Measurements from ENCODE around the gene ABI2. TPM values are rescaled to one million over a fixed set of nuclear protein-coding genes. Genes with fewer than 3 reads are reported as not detected.
"Not testable (repeated sequence)": the region's sequence is repeated elsewhere in the genome, so short reads cannot be mapped to it uniquely, and the experiment has no call there.

ABI2 gene
- total RNA-seq (2012; rRNA removed): 27.9 and 28.2 TPM in 2 replicates

DNA sequence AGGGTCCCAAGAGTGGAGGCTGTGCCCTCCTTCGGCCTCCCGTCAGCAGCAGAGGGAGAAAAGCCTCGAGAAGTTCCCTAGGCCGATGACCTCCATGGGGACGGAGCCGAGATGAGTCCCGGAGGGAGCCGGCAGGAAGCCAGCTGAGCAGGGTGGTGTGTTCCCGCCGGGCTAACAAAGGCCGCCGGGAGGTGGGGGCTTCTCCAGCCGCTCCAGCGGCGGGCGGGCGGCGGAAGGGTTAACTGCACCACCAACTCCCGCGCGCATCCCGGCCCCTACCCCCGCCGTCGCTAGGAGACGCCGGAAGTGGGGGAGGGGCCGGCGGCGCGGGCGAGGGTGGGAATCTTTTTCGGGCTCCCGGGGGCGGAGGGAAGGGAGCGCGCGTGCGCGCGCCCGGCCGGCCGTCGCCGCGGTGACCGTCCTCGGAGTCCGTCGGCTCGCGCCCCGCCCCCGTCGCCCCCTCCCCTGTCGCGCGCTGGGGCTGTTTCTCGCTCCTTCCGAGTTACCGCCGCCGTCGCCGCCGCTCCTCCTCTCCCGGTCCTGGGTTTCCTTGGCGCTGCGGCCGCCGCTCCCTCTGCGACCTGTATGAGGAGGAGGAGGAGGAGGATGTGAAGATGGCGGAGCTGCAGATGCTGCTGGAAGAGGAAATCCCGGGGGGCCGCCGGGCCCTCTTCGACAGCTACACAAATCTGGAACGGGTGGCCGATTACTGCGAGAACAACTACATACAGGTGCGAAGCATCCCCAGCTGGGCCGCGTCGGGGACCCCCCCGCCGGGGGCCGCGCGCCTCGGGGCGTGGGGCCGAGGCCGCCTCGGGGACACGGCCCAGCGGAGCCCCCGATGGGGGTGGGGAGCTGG lies at the start of gene ABI2:
ABI2 (plus strand) TSS at position 494 of the 859 bp plus-strand sequence; CDS start at position 615, 121 bp downstream.
- H3K4me2 ChIP-seq (ENCODE audit: low read length): peak within 1 kb of the TSS; percentile 92
- H3K27me3 ChIP-seq (ENCODE audit: control insufficient read depth, insufficient read depth, low read length): no peaks in the 10 kb centered on the region
- peak within 1 kb of the TSS; percentile 99 for H3K4me3 ChIP-seq (ENCODE audit: low read length)
- H3K36me3 ChIP-seq (ENCODE audit: insufficient read depth, low read length): no peaks in the 10 kb centered on the region
- no peaks in the 10 kb centered on the region for H3K9me3 ChIP-seq (replicated peaks; ENCODE audit: low read length)
- H3K9ac ChIP-seq (ENCODE audit: low read depth, low read length): peak within 1 kb of the TSS; percentile 95
- H3K4me1 ChIP-seq (ENCODE audit: control insufficient read depth, insufficient read depth, low read length): peaks cover 18% of the 10 kb centered on the region

DNA sequence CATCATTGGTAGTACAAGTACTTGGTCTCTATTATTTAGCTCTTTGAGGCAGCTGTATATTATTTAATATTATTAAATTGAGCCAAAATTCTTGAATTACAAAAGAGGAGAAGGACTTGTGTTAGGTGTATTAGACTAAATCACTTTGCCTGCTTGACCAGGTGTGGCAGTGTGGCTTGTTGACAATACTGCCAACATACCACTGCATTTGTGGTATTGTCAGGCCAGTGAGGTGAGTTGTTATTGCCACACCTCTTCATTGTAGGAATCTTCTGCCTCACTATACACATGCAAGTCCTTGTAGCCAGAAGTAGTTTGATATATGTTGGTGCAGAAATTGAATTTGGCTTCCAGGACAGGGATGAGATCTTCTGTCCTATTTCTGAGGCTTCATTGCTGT lies 48.9 kb upstream of the ABI2 start:
- H3K27me3 ChIP-seq (ENCODE audit: control insufficient read depth, insufficient read depth, low read length): no peaks in the 10 kb centered on the region
- no peak overlapping the region for H3K9ac ChIP-seq (ENCODE audit: low read depth, low read length)
- no peak overlapping the region for H3K4me2 ChIP-seq (ENCODE audit: low read length)
- peaks cover 14% of the 10 kb centered on the region for H3K4me1 ChIP-seq (ENCODE audit: control insufficient read depth, insufficient read depth, low read length)
- H3K4me3 ChIP-seq (ENCODE audit: low read length): no peak overlapping the region
- H3K9me3 ChIP-seq (replicated peaks; ENCODE audit: low read length): no peaks in the 10 kb centered on the region
- H3K36me3 ChIP-seq (ENCODE audit: insufficient read depth, low read length): peaks cover 67% of the 10 kb centered on the region

GRCh38 chr2:203280428-203281064 lies 47.6 kb upstream of the ABI2 start:
- Histone ChIP-seq H3K4me3 (ENCODE audit: low read length) (no peak overlapping the region), H3K36me3 (ENCODE audit: insufficient read depth, low read length) (peaks cover 69% of the 10 kb centered on the region), H3K9ac (ENCODE audit: low read depth, low read length) (no peak overlapping the region), H3K4me1 (ENCODE audit: control insufficient read depth, insufficient read depth, low read length) (peaks cover 14% of the 10 kb centered on the region), H3K4me2 (ENCODE audit: low read length) (no peak overlapping the region), H3K9me3 (replicated peaks; ENCODE audit: low read length) (no peaks in the 10 kb centered on the region), H3K27me3 (ENCODE audit: control insufficient read depth, insufficient read depth, low read length) (no peaks in the 10 kb centered on the region)

DNA sequence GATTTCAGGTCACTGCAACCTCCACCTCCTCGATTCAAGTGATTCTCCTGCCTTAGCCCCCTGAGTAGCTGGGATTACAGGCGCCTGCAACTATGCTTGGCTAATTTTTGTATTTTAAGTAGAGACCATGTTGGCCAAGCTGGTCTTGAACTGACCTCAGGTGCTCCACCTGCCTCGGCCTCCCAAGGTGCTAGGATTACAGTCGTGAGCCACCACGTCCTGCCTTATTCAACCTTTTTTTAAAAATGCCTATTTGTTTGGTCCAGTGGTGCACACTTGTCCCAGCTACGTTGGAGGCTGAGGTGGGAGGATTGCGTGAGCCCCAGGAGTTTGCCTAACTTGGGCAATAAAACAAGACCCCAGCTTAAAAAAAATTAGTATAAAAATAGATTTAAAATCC lies 46.1 kb upstream of the ABI2 start:
- no peak overlapping the region for H3K4me2 ChIP-seq (ENCODE audit: low read length)
- H3K9ac ChIP-seq (ENCODE audit: low read depth, low read length): no peak overlapping the region
- peaks cover 14% of the 10 kb centered on the region for H3K4me1 ChIP-seq (ENCODE audit: control insufficient read depth, insufficient read depth, low read length)
- H3K27me3 ChIP-seq (ENCODE audit: control insufficient read depth, insufficient read depth, low read length): no peaks in the 10 kb centered on the region
- H3K36me3 ChIP-seq (ENCODE audit: insufficient read depth, low read length): peaks cover 74% of the 10 kb centered on the region
- no peak overlapping the region for H3K4me3 ChIP-seq (ENCODE audit: low read length)
- H3K9me3 ChIP-seq (replicated peaks; ENCODE audit: low read length): no peaks in the 10 kb centered on the region

DNA sequence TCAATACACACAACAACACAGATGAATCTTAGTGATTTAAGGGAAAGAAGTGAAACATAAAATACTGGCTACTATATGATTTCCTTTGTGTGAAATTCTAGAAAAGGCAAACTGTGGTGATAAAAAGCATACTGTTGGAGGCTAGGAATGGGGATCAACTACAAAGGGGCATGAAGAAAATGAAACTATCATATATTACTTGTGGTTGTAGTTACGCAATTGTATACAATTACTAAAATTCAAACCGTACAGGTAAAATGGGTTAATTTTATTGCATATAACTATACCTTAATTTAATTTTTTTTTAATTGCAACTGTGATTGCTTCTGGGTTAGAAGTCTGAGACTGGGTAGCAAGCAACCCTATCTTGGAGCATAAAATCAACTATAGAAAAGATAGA lies 41.7 kb upstream of the ABI2 start:
- no peak overlapping the region for H3K4me2 ChIP-seq (ENCODE audit: low read length)
- peaks cover 56% of the 10 kb centered on the region for H3K36me3 ChIP-seq (ENCODE audit: insufficient read depth, low read length)
- H3K4me3 ChIP-seq (ENCODE audit: low read length): no peak overlapping the region
- H3K27me3 ChIP-seq (ENCODE audit: control insufficient read depth, insufficient read depth, low read length): no peaks in the 10 kb centered on the region
- H3K9ac ChIP-seq (ENCODE audit: low read depth, low read length): no peak overlapping the region
- no peaks in the 10 kb centered on the region for H3K9me3 ChIP-seq (replicated peaks; ENCODE audit: low read length)
- no peaks in the 10 kb centered on the region for H3K4me1 ChIP-seq (ENCODE audit: control insufficient read depth, insufficient read depth, low read length)

- no peaks in the 10 kb centered on the region for H3K27me3 ChIP-seq (ENCODE audit: control insufficient read depth, insufficient read depth, low read length)
- H3K4me3 ChIP-seq (ENCODE audit: low read length): no peak overlapping the region
- peaks cover 3% of the 10 kb centered on the region for H3K4me1 ChIP-seq (ENCODE audit: control insufficient read depth, insufficient read depth, low read length)
- peaks cover 13% of the 10 kb centered on the region for H3K36me3 ChIP-seq (ENCODE audit: insufficient read depth, low read length)
- no peaks in the 10 kb centered on the region for H3K9me3 ChIP-seq (replicated peaks; ENCODE audit: low read length)
- no peak overlapping the region for H3K9ac ChIP-seq (ENCODE audit: low read depth, low read length)
- no peak overlapping the region for H3K4me2 ChIP-seq (ENCODE audit: low read length)
Observed at GRCh38 chr2:203301667-203302066, 26.5 kb upstream of the ABI2 start.

DNA sequence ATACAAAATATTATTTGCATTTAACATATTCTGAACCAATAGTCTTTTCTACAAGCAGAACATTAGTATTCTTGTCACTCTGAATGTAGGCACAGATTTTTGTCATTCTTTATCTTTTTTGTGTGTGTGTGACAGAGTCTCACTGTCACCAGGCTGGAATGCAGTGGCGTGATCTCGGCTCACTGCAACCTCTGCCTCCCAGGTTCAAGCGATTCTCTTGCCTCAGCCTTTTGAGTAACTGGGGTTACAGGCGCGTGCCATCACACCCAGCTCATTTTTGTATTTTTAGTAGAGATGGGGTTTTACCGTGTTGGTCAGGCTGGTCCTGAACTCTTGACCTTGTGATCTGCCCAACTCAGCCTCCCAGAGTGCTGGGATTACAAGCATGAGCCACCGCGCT lies 25.6 kb upstream of the ABI2 start:
- H3K9me3 ChIP-seq (replicated peaks; ENCODE audit: low read length); H3K9ac ChIP-seq (ENCODE audit: low read depth, low read length); H3K27me3 ChIP-seq (ENCODE audit: control insufficient read depth, insufficient read depth, low read length); H3K4me2 ChIP-seq (ENCODE audit: low read length); H3K4me3 ChIP-seq (ENCODE audit: low read length); H3K4me1 ChIP-seq (ENCODE audit: control insufficient read depth, insufficient read depth, low read length): not testable (repeated sequence)
- peaks cover 16% of the 10 kb centered on the region for H3K36me3 ChIP-seq (ENCODE audit: insufficient read depth, low read length)

GRCh38 chr2:203310688-203311436 lies 17.3 kb upstream of the ABI2 start:
- H3K9ac ChIP-seq (ENCODE audit: low read depth, low read length): no peak overlapping the region
- peaks cover 7% of the 10 kb centered on the region for H3K36me3 ChIP-seq (ENCODE audit: insufficient read depth, low read length)
- no peak overlapping the region for H3K4me3 ChIP-seq (ENCODE audit: low read length)
- no peak overlapping the region for H3K4me2 ChIP-seq (ENCODE audit: low read length)
- H3K4me1 ChIP-seq (ENCODE audit: control insufficient read depth, insufficient read depth, low read length): no peaks in the 10 kb centered on the region
- no peaks in the 10 kb centered on the region for H3K9me3 ChIP-seq (replicated peaks; ENCODE audit: low read length)
- H3K27me3 ChIP-seq (ENCODE audit: control insufficient read depth, insufficient read depth, low read length): no peaks in the 10 kb centered on the region

- Histone ChIP-seq H3K9me3 (replicated peaks; ENCODE audit: low read length) (no peaks in the 10 kb centered on the region), H3K27me3 (ENCODE audit: control insufficient read depth, insufficient read depth, low read length) (no peaks in the 10 kb centered on the region), H3K4me2 (ENCODE audit: low read length) (no peak overlapping the region), H3K4me3 (ENCODE audit: low read length) (no peak overlapping the region), H3K4me1 (ENCODE audit: control insufficient read depth, insufficient read depth, low read length) (peaks cover 18% of the 10 kb centered on the region), H3K36me3 (ENCODE audit: insufficient read depth, low read length) (no peaks in the 10 kb centered on the region), H3K9ac (ENCODE audit: low read depth, low read length) (no peak overlapping the region)
Observed at GRCh38 chr2:203326356-203326755, 1.8 kb upstream of the ABI2 start.

GRCh38 chr2:203327582-203327900 lies 653 bp upstream of the ABI2 start:
- H3K9ac ChIP-seq (ENCODE audit: low read depth, low read length): peak overlapping the region; percentile 95

DNA sequence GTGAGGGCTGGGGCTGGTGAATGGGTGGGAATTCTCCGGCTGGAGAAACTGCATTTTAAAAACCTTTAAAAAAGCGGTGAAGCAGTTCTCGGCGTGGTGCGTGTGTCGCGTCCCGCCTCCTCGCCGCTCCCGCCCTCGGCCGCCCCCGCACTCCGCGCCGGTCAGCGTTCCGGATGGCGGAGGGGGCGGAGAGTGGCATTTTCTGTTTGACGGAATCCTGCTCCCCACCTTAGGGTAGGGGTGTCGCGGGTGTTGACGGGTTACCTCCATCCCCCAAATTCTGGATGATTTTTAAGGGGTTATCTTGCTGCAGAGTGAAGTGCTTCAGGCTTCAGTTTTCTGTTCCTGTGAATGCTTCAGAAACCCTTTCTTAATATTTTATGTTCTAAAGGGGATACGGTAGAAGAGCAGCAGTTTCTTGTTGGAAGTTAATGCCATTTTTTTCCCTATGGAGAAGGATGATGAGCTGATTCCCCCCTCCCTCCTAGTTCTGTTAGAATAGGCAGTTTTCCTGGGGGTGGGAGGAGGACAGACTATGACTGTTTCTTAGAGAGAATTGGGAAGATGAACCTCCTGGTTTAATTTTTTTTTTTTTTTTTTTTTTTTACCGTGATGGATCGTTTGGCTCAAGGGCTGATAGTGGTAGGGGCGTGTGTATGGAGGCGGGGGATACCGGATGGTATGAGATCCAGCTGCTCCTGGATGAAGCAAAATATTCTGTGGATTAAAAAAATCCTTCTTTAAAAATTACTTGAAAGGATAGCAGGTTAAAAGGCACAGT lies 756 bp downstream of the ABI2 start:
- Histone ChIP-seq H3K9me3 (replicated peaks; ENCODE audit: low read length) (no peaks in the 10 kb centered on the region), H3K4me1 (ENCODE audit: control insufficient read depth, insufficient read depth, low read length) (peaks cover 18% of the 10 kb centered on the region), H3K27me3 (ENCODE audit: control insufficient read depth, insufficient read depth, low read length) (no peaks in the 10 kb centered on the region), H3K4me2 (ENCODE audit: low read length) (peak overlapping the region; percentile 92), H3K9ac (ENCODE audit: low read depth, low read length) (peak overlapping the region; percentile 95), H3K4me3 (ENCODE audit: low read length) (peak overlapping the region; percentile 99), H3K36me3 (ENCODE audit: insufficient read depth, low read length) (no peaks in the 10 kb centered on the region)

More at GRCh38 chr2:203327582-203327900, 653 bp upstream of the ABI2 start:
- H3K4me2 ChIP-seq (ENCODE audit: low read length): peak overlapping the region; percentile 92
- no peaks in the 10 kb centered on the region for H3K36me3 ChIP-seq (ENCODE audit: insufficient read depth, low read length)
- H3K9me3 ChIP-seq (replicated peaks; ENCODE audit: low read length): no peaks in the 10 kb centered on the region
- peak overlapping the region; percentile 99 for H3K4me3 ChIP-seq (ENCODE audit: low read length)
- H3K4me1 ChIP-seq (ENCODE audit: control insufficient read depth, insufficient read depth, low read length): peaks cover 18% of the 10 kb centered on the region
- H3K27me3 ChIP-seq (ENCODE audit: control insufficient read depth, insufficient read depth, low read length): no peaks in the 10 kb centered on the region
